Measurements from ENCODE around the gene ZKSCAN3.

DNA sequence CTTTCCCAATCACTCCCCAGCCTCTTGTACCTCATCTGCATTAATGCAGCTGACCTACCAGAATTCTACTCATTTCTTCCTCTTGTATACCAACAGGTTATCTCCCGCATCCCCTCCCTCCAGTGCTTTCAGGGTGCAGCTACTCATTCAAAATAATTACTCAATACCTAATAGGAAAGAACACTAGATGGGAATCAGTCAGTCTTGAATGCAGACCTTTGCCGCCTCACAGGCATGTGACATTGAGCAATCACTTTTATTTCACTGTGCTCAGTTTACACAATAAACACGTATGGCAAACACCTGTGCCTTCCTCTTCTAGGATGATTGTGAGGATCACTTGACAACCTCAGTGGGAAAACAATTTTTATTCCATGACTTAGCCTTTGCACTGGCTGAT, 27.1 kb upstream of the ZKSCAN3 start:
- TF ChIP-seq, protein P1, sequence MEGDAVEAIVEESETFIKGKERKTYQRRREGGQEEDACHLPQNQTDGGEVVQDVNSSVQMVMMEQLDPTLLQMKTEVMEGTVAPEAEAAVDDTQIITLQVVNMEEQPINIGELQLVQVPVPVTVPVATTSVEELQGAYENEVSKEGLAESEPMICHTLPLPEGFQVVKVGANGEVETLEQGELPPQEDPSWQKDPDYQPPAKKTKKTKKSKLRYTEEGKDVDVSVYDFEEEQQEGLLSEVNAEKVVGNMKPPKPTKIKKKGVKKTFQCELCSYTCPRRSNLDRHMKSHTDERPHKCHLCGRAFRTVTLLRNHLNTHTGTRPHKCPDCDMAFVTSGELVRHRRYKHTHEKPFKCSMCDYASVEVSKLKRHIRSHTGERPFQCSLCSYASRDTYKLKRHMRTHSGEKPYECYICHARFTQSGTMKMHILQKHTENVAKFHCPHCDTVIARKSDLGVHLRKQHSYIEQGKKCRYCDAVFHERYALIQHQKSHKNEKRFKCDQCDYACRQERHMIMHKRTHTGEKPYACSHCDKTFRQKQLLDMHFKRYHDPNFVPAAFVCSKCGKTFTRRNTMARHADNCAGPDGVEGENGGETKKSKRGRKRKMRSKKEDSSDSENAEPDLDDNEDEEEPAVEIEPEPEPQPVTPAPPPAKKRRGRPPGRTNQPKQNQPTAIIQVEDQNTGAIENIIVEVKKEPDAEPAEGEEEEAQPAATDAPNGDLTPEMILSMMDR (IDR thresholded peaks at IDR 0.05): no peak
- no peak for TF ChIP-seq POLR2A (IDR thresholded peaks at IDR 0.05)

Data from suprapubic skin (tissue), 3 donors.